GM21825 (cell line): ENCODE results near the gene NT5M.

ENCODE experiments used
- ATAC-seq: cut with Tn5 transposase; IDR thresholded peaks from one replicate; pipeline ENCODE4 v1.9.1; 2021; ENCODE audit warnings: mild to moderate bottlenecking, moderate library complexity; ENCODE audit not compliant: unreplicated experiment

NT5M gene

DNA sequence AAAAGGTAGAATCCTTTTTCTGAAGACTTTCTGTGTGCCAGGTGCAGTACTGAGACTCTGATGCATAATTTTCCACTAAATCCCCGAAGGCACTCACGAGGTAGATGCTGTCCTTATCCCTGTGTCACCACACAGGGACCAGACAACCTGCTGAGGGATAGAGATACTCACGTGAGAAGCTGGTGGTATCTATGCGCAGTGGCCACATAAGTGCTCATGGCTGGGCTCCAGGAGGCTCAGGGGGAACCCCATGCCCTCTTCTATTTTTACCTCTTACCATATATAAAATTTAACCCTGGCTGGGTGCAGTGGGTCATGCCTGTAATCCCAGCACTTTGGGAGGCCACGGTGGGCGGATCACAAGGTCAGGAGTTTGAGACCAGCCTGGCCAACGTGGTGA, 38.3 kb downstream of the NT5M start:
- no peak for ATAC-seq

DNA sequence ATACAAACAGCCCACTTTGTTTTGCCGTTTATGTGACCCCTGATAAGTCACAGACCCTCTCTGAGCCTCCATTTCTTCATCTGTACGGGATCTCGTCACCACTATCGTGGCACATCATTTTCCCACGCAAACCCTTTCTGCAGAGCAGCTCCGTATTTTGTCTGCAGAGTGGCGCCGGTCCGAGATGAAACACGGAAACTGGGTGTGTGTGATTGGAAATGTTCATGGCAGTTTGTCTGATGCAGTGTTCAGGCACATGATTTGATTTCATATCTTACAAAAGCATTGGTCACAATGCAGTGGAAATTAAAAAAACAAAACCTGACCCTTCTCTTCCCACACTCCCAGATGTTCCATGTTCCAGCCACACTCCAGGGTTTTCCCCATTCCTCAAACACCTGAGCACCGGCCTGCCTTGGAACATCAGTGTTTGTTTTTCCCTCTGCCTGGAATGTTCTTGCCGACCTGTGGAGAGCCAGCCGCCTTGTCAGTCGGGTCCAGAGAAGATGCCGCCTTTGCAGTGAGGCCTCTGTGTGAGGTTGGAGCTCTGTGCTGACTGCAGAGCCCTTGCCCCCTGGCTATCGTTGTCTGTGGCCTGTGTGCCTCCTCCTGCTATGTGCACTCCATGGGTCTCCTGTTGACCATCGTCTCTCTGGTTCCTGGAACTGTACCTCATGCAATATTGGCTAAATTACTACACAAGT, 39.2 kb downstream of the NT5M start:
- no peak for ATAC-seq

DNA sequence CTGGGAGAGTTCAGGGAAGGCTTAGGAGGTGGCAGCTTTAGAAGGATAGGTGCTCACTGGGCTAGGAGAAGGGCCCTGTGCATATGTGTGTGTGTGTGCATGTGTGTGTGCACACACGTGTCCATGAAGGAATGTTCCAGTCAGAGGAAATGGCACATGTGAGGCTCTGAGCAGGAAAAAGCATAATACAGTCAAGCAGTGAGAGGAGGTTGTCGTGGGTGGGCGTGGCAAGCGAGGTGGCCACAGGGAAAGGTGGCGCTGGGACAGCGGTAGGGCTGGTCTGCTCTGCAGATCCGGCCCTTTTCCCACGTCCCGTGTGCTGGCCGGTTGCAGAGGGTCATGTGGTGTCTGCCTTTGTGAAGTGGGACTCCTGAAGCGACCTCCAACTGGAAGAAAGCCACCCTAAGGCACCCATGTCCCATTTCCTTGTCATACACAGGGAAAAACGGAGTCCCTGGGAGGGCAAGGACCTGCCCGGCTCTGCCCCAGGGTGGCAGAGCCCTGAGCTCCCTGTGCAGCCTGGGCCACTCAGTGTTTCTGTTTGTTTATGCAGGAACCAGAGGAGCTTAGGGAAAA, 40.1 kb downstream of the NT5M start:
- ATAC-seq = no peak

DNA sequence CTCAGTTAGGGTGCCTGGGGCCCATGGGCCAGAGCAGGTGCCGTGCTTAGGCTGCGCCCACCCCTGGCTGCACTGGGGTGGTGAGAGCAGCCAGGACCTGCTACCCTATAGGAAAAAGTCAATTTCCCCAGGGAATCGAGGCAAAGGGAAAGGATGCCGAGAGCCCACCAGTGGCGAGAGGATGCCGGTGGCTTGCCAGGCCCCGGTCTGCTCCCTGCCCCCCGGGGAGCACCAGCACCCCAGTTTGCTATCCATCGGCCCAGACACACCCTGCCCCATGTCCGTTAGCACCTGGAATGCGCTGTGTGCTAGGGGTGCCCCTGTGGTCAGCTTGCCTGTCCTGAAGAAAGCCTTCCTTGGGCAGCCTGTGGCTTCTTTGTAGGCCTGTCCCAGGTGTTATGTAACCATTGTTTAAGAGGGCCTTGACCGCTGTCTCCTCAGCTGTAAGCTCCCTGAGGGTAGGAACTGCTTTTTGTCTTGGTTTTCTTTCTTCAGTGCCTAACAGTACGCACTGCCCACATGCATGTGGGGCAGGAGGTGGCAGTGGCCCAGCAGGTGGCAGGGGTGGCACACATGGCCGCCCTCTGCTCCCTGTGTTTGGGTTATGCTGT, 40.8 kb downstream of the NT5M start:
- no peak for ATAC-seq

DNA sequence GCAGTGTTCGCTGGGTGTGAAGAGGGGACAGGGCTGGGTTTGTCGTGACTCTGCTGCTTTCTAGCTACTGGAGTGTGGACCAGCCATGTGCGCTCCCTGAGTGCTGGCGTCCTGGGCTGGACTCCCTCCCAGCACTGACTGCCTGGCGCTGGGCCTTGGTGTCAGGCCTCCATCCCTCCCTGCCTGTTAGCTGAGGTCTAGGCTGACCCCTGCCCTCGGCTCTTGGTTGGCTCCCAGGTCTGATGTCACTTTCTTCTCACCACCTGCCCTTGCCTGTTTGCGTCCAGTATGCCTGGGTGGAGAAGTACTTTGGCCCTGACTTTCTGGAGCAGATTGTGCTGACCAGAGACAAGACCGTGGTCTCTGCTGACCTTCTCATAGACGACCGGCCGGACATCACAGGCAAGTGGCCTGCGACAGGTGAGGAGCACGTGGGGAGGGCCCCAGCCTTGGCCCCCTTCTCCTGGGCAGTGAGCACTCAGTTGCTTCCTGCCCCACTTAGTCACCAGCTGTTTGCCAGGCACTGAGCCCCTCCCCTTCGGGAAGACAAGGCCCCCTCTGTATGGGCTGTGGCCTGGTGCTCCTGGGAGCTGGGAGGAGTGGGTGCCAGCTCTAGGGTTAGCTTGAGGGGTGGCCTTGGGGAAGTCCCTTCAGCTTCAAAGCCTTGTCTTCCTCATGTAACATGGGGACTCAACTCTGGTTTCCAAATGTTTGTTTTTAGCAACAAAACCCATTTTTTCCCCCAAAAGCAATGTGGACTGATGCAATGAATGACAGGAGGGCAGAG, 41.5 kb downstream of the NT5M start:
- no peak for ATAC-seq

DNA sequence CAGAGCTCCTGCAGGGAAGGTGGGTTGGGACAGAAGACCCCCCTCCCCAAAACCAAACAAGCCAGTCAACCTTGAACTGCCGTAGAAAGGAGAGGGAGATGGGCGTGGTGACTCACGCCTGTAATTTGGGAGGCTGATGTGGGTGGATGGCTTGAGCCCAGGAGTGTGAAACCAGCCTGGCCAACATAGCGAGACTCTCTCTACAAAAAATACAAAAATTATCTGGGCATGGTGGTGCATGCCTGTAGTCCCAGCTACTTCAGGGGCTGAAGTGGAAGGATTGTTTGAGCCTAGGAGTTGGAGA, 42.1 kb downstream of the NT5M start:
- ATAC-seq = no peak

DNA sequence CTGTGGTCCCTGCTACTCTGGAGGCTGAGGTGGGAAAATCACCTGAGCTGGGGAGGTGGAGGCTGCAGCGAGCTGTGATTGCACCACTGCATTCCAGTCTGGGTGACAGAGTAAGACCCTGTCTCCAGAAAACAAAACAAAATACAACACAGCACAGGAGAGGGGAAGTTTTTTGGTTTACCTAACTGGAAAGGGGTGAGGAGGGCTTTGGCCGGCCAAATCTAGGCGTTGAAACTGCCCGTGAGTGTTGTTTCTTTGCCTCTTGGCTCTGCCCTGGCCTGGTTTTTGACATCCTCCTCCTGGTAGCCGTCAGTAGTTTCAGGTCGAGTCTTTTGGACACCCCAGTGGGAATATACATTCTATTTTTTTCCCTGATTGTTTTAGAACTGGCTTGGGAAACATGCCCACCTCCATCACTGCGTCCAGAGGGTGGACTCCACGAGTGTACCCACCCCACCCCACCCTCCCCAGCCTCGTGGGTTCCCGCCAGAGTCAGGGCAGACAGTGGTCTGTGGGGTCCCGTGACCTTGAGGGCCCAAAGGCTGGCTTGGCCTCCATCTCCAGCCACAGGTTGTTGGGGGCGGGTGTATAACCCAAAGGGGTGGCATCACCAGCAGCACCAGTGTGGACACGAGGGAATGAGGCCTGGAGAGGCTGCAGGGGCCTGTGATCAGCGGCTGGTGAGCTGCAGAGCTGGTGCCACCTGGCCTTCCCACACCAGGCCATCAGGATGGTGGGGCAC, 42.7 kb downstream of the NT5M start:
- ATAC-seq = no peak

DNA sequence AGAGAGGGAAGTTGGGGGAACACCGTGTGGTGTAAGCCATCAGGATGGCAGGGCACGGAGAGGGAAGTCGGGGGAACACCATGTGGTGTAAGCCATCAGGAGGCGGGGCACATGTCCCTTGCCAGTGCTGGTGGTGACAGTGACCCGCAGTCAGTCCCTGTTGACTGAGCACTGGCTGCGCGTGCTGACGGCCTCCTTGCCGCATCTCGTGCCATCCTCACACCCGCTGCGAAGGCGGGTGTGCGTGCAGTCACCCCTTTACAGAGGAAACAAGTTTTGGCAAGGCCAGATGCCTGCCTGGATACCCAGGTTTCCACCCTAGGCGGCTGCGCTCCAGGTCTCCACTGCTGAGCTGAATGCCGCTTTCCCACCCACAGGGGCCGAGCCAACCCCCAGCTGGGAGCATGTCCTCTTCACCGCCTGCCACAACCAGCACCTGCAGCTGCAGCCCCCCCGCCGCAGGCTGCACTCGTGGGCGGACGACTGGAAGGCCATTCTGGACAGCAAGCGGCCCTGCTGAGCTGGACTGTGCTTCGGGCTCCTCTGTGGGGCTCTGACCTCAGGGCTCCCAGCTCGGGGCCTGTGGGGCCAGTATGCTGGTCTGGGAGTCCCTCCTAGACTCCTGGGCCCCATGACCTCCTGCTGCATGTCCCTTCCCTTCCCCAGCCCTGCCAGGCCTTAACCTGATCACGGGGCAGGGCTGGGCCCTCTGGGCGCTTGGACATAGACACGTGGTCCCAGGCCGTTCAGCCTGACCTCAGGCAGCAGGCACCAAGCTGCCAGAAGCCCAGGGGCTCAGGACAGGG, 43.5 kb downstream of the NT5M start:
- no peak for ATAC-seq

DNA sequence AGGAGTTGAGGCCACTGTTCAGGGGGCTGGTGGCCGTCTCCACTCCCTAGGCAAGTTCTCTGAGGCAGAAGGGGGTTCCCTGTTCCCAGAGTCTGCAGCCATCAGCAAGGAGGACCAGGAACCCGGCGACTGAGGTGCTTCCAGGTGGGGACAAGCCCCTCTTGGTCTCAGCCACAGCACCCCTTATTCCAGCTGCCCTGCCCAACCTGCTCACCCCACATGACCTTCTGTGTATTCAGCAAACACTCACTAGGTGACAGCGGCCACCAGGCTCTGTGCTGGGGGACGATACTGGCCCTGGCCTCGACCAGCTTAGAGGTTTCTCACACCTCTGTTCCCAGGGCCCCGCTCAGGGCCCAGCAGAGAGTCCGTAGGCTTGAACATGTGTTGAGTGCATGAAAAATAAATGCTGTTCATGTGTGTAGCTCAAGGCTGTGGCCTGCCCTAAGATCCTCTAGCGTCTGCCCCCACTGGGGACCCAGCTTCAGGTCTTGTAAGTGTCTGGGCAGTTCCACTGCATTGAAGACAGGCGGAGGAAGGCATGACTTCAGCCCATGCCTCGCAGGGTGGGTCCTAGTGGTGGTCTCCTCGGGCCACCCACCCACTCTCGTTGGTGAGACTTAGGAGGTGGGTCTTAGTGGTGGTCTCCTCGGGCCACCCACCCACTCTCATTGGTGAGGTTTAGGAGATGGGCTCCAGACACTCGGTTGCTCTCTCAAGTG, 44.2 kb downstream of the NT5M start:
- no peak for ATAC-seq

DNA sequence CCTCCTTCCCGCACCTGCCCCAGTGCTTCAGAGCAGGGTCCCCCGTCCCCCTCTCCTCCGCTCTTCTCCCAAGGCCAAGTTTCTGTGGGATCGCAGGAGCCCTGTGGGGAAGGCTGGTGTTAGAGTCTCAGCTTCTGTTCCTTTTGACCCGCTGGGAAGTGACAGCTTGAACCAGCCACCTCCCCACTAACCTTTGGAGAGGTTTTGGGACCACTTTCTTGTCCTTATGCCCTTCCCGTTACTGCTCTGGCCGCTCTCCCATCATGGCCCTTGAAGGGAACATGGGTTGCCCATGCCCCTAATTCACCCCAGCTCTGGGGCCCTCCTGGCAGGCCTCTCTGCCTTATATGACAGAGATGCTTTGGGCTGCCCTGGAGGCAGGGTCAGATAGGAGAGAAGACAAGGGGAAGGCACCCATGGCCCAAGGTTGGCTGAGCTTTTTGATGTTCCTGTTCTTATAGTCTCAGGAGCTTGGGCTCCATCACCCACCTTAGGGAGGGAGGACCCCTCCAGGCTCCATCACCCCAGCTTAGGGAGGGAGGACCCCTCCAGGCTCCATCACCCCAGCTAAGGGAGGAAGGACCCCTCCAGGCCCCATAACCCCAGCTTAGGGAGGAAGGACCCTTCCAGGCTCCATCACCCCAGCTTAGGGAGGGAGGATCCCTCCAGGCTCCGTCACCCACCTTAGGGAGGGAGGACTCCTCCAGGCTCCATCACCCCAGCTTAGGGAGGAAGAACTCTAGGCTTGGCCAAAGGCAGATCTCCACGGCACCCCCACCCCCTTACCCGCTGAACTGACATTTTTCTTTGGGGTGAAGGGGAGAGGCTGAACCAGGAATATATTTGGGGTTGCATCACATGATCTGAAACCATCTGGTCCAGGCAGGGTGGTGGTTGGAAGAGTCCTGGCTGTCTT, 45.0 kb downstream of the NT5M start:
- ATAC-seq = no peak

DNA sequence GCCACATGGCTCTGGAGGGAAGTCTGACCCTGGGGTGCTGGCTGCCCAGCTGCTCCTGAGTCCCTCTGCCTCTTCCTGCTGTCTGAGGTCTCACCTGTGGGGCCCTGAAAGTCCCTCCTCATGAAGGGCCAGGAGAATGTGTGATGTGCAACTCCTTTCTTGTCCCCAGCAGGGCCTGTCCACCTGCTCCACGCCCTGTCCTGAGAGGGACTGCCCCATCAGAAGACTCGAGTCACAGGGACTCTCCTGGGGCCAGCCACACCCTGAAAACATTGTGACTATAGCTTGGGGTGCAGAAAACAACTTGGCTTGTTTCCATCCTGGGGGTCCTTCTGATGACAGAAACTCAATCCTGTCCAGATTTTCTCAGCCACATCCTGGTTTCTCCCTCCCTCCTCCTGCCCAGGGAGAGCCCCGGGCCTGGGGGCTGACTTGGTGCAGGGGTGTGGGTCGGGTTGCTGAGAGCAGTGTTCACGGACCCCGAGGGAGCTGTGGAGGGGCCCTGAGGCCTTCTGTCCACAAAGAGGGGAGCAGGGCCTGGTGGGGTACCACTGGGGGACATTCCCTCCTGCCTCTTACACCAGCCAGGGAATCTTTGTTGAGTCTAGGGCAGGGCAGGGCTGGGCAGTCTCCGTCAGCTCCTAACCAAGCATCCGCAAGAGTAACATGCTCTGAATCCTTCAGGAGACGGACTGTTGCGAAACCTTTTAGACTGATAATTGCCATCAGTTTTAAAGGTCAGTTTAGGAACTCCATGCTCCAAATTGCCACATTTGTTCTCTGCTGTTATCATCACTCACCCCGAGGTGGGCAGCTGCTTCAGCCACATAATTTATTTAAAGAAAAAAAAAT, 45.9 kb downstream of the NT5M start:
- ATAC-seq = no peak

DNA sequence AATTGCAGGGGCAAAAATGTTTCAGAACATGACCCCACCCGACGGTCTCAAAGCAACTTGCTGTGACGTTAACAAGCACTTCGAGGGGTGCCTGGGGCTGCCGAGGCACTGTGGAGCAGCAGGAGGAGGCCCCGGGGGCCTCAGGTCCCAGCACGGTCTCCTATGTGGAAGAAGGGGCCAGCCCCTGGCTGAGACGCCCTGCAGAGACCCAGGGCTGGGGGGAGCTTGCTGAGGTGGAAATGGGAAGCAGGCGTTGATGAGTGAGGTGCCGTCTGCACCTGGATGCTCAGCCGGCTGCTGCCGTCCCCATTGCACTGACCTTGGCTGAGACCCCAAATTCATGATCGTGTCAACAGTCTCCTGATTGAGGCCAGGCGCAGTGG, 46.5 kb downstream of the NT5M start:
- ATAC-seq = no peak

DNA sequence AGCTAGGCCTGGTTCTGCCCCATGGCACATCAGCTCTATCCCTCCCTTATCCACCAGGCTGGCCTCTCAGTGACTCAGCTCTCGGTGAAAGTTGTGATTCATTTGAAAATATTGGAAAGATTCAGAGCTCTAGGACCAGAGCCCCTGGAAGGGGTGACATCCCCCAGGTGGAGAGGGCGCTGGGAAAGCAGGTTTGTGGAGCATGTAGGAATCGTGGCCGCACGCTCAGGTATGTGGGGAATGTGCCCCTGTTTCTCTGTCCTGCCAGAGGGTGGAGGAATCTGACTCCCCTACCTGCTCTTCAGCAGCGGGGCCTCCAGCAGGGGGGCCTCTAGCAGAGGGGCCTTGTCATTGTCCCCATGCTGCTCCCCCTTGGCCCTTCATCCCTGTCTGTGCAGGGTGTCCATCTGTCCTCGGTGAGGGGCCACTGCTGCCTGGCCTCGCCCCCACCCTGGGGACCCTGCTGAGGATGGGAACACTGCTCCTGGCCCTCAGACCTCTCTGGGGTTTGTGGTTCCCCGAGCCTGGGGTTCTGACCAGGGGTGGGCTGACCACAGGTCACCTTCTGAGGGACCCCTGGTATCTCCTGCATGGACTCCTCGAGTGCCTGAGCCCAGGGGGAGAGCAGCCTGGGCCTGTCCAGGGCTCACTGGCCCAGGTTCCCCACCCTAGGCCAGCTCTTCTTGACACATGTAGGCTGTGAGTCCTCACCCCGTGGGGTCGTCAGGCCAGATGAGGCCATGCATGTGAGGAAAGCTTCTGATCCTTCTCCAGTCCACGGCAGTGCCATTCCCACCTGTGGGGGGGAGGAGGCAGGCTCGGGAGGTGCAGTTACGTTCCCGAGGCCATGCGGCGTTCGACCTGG, 47.5 kb downstream of the NT5M start:
- no peak for ATAC-seq

DNA sequence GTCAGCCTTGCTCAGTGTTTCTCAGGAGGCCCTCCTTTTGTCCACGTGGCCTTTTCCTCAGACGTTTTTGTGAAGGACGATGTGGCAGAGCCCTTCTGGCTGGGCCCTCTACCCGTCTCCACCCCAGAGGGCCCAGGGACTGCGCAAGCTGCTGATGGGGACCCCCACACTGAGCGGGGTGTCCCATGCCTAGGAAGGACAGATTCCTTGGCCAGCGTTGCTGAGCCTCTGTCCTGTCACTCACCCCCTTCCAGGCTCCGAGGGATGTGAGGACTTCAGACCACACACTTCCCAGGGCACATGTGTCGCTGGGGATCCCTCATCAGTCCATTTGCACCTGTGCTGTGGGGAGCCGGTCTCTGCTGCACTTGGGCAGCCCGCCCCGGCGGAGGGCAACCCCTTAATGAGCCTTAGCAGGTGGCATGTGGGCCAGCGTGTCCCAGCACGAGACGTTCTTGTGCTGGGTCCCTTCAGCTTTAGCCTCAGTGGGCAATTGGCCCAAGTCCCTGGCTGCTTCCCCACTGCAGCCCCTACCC, 48.3 kb downstream of the NT5M start:
- no peak for ATAC-seq

DNA sequence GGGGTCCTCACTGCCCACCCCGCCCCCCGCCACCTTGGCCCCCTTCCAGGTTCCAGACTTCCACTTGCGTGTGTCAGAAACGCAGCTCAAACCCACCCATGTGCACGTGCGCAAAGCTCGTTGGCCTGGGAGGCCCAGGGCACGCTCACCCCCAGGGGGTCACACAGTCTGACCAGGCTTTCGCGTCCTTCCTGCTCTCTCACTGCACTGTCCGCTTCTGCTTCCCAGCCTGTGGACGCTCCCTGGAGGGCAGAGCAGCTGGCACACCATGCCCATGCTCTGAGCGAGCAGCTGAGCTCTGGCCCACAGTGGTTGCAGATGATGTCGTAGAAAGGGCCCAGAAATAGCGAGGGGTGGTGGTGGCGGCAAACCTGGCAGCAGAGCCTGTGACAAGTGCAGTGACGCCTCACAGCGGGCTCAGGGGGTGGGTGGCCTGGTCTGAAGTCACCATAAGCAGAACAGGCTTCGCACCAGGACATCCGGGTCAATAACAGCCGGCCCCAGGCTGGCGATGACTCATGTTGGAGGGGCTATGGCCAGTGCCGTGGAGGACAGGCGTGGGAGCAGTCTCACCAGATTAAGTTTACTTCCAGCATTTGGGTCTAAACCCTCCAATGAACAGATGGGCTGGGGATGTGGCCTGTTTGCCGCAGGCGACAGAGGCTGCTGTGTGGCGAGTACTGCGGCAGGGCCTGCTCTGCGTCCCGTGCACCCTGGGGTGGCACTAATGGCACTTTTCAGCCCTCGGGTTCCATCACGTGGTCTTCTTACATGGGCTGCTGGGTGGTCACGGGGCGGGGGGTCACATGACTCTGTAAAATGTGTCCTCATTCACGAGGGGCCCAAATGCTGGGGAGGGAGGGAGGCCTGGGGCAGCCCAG, 49.0 kb downstream of the NT5M start:
- no peak for ATAC-seq
